Measurements from ENCODE around the gene LRRC46.

DNA sequence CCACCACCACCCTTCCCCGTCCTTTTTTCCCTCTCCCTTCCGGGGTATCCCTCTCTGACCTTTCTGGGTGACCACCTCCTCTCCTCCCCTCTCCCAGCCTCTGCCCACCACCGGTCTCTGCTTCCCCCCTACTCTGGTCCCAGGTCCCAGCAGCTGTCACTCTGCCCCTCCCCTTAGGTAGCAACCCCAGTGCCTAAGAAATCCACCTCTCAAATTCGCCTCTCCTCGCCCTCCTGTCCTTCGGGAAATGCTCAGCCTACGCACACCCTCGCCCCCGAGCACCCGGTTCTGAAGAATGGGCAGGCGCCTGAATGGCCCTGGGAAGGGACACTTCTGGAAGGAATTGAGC is 20.3 kb downstream of the LRRC46 start:
- TF ChIP-seq ZFAT (CRISPR knock-in tag; conservative IDR thresholded peaks at IDR 0.05) (no peak), CTCF (CRISPR knock-in tag; IDR thresholded peaks at IDR 0.05) (no peak), HMGXB4 (CRISPR knock-in tag; IDR thresholded peaks at IDR 0.05; ENCODE audit: borderline replicate concordance in 1 of 2, low read depth in 1 of 2) (no peak)

All from HepG2 (cell line).